G401.6 (cell line): ENCODE measurements around the gene ADD1.
A peak's percentile ranks its signal among the peaks of the same experiment; 100 is the strongest.
"Not testable (repeated sequence)": the region's sequence is repeated elsewhere in the genome, so short reads cannot be mapped to it uniquely, and the experiment has no call there.

ENCODE experiments used
- FAIRE-seq: peaks from 2 replicates; lab custom pipeline; 2012; peaks lifted over from hg19 to GRCh38; lab: Jason Lieb, UNC

The ADD1 gene

GRCh38 chr4:2945619-2946604, 102.3 kb downstream of the ADD1 start:
- not testable (repeated sequence) for FAIRE-seq

GRCh38 chr4:2946812-2947600, 103.4 kb downstream of the ADD1 start:
- no peak for FAIRE-seq

- FAIRE-seq: no peak
Observed at GRCh38 chr4:2947926-2948325, 104.3 kb downstream of the ADD1 start.

- no peak for FAIRE-seq
Observed at GRCh38 chr4:2948895-2949781, 105.5 kb downstream of the ADD1 start.

DNA sequence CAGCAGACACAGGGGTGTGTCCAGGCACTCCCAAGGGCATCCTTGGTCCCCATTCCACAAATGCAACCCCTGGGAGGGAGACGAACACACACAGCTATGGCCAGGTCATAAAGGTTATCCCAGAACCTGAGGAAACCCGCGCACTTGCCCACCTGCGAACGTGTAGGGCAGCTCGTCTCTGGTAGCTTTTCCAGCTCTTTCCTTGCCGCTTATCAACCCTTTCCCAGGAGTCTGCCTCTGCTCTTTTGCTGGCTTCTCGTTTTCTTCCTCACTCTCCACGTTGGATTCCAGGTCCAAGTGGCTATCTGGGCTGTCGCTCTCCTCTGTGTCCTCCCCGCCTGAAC, 106.1 kb downstream of the ADD1 start:
- no peak for FAIRE-seq

GRCh38 chr4:2950221-2950989, 106.8 kb downstream of the ADD1 start:
- no peak for FAIRE-seq

DNA sequence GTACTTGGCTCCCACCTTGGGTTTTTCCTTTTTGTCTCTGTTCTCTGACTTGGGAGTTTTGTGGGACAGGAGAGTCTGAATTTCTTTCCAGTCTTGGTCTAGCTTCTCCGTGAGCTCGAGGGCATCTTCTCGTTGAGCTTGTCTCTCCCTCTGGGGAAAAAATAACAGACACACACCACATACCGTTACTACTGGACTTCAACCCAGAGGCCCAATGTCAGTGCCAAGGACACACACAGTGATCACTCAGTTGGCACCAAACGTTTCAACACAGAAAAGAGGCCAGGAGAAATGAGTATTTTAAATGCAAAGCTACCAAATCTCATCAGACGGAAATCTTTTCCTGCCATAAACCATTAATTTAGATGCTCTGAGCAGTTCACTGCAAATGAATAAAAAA, 109.9 kb downstream of the ADD1 start:
- FAIRE-seq: no peak

- FAIRE-seq: no peak
Observed at GRCh38 chr4:2954358-2955185, 110.9 kb downstream of the ADD1 start.

- FAIRE-seq: not testable (repeated sequence)
Observed at GRCh38 chr4:2955186-2956044, 111.8 kb downstream of the ADD1 start.

DNA sequence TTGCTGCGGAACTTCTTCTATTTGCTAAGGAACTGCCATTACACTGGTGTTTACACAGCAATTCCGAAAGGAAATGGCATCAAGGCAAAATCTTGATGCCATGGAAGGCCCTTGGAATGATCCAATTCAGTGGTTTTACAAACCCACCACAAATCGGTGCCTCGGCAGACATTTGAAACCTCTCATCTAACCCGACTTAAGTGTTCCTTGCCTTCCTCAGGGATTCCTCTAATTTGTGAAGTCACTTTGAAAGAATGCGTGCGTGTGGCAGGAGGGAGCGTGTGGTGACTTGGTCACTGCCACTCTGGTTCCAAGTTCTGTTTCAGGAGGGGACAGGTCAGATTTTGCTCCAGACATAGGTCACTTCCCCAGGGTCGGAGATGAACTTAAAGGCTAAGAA, 114.8 kb downstream of the ADD1 start:
- FAIRE-seq: no peak

GRCh38 chr4:2960450-2960849, 116.8 kb downstream of the ADD1 start:
- not testable (repeated sequence) for FAIRE-seq

DNA sequence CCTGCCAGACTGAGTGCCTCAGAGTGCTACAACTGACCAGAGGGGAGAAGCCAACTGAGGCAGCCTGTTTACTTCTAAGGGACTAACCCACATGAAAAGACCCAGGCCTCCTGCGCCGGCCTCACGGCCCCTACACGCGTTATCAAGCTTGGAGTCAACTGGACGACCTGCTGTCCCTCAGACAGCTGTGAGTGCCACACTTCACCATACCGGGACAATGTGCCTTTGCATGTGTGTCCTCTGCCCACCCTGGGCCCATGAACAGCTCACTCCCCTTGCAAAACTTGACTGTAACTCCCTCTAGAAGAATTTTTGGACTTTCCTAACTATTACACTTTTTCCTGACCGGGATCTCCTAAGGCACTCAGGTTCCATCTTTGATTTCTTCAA, 117.8 kb downstream of the ADD1 start:
- no peak for FAIRE-seq

GRCh38 chr4:2961811-2962441, 118.3 kb downstream of the ADD1 start:
- no peak for FAIRE-seq

GRCh38 chr4:2962614-2963174, 119.0 kb downstream of the ADD1 start:
- FAIRE-seq: no peak

DNA sequence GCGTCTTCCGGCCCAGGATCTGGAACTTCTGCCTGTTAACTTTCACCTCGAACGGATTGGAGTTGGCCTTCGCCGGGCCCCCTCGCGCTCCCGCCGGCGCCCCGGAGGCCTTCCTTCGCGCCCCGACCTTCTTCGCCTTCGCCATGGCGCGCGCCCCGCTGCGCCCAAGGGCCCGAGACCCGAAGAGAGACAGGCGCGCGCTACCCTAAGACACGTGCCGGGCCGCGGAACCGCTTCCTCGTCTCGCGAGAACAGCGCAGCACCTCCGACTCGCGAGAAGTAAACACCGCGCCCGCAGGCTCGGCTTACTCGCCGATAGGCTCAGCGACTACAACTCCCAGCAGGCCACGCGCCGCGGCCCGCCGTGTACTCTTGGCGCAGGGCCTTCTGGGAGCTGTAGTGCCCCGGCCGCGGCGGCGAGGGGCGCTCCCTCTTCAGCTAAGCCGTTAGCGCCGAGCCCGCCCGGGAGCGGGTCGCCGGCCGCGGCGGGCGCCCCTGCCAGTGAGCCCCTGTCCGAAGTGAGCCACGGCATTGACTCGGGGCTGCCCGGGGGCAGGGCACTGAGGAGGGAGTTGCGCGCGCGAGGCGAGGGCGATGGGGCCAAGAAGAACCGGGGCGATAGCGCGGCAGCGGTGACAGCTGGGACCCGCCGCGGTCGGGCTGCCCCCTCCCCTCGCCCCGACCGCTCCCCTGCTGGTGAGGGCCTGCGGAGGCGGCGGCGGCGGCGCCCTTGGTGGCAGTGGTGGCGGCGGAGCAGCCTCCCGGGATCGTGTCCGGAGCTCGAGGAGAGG, 119.7 kb downstream of the ADD1 start, which contains the start of the genes GRK4 and NOP14:
Gene GRK4 (plus strand): TSS at position 397 of the 791 bp plus-strand sequence. CDS start 500 bp downstream, outside the sequence.
Gene NOP14 (minus strand): TSS at position 232 of the 791 bp plus-strand sequence. CDS start 87 bp downstream, at position 145.
- FAIRE-seq: peak; percentile 88

DNA sequence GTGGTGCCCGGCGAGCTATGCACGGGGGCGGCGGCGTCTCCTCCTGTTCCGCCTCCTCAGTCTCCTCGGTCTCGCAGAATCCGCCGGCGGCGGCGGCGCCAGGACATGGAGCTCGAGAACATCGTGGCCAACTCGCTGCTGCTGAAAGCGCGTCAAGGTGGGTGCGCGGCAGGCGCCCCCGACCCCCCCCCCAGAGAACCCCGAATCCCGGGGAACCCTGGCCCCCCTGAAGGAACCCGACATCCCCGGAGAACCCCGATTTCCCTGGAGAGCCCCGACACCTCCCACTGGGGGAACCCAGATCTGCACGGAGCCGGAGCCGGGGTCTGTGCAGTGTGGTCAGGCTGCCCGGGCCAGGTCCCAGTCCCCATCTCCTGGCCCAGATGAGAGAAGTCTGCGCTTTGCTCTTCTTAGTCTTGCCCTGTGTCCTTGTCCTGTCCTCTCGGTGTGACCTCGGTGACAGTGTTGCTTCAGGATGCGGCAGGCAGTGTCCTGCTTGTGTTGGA, 120.4 kb downstream of the ADD1 start:
- FAIRE-seq: no peak

GRCh38 chr4:2964706-2965258, 121.1 kb downstream of the ADD1 start:
- FAIRE-seq: no peak
